Colonic mucosa (tissue), 4 donors: Measurements from ENCODE around the gene COL27A1. TPM values are rescaled to one million over a fixed set of nuclear protein-coding genes. Genes with fewer than 3 reads are reported as not detected.

Experiments
- DNase-seq: peaks from one replicate; pipeline ENCODE4 v3.0.0-alpha.2; 2020
- H3K27ac ChIP-seq: fragments of 200-600 bp; one replicate; pipeline ENCODE4 v1.8.0; 2021
- H3K27me3 ChIP-seq: fragments of 200-600 bp; one replicate; pipeline ENCODE4 v1.8.0; 2021
- H3K36me3 ChIP-seq: fragments of 200-600 bp; one replicate; pipeline ENCODE4 v1.8.0; 2021
- H3K4me1 ChIP-seq: fragments of 200-600 bp; one replicate; pipeline ENCODE4 v1.8.0; 2021; ENCODE audit warnings: mild to moderate bottlenecking
- H3K4me3 ChIP-seq: fragments of 200-600 bp; one replicate; pipeline ENCODE4 v1.8.0; 2021
- H3K9ac ChIP-seq, 2 donors: one replicate each; pipeline ENCODE4 v1.7.0; 2013; ENCODE audit warnings: control low read depth in 2 of 2, low read depth in 2 of 2, low read length in 2 of 2
- H3K9me3 ChIP-seq: fragments of 200-600 bp; one replicate; pipeline ENCODE4 v1.8.0; 2021
- intact Hi-C: fragments of 100-400 bp; cut with DNase I; formaldehyde crosslinking; loops from one replicate; pipeline ENCODE4 v1.14.1; 2022
- total RNA-seq, 2 donors: library from RNA; stranded (reverse); fragmentation: NEBNext Ultra II Directional in 1 of 2; extraction: Animal tissue kit (Norgen Biotek cat#: 25700) in 1 of 2; gene quantifications; one replicate each; pipeline ENCODE4 v1.2.1, GENCODE V29; 2021
- TF ChIP-seq, protein P1 (sequence below): fragments of 200-600 bp; IDR thresholded peaks from one replicate; pipeline ENCODE4 v1.8.0; 2022; ENCODE audit warnings: antibody characterized with exemption, mild to moderate bottlenecking
- donor health status: healthy.
- donor health status: DM: no; HTN: no; CAD: no.
- donor health status: DM: no; HTN: no; CAD: no.

Gene COL27A1
- total RNA-seq, 2 donors from 2014 or later, result 2.9 to 4.2 TPM

DNA sequence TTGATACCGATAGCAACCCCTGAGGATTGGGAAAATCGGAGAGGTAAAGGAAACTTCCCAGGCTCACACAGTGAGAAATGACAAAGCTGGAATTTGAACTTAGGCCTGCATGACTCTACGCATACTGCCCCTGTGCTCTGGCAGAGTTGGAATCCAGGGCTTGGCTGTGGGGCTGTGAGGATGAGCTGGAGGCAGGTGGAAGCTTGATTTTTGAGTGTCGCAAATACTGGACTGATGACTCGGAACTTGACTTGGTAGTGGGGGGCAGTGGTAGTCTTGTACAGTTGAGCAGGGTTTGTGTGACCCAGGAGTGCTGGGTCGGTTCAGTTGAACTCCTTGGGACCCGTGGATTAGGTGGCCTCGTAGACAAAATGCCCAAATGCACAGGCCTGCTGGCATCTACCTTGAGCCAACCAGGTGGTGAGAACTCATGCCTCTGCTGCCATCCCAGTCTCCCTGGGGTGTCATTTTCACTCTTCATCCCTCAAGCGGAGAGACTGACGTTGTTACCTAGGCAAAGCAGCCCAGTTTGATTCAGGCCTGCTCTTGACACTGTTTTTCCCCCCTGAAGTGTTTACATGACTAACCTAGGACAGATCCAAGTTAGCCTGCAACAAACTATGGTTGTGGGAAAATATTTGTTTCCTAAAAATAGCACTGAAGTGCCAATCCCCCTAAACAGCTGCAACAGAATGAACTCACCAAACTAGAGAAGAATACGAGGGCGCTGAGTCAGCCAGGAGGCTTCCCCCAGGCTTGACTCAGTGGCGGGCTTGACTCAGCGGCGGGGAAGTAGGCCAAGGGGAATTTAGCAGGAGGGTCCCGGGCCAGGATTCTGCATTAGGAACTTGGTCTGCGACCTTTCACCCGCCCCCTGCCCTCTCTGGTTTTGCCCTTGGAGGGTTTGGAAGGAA, 121.8 kb downstream of the COL27A1 start:
- H3K36me3 ChIP-seq, result no peaks in the 10 kb centered on the region
- intact Hi-C loops, result no loop called here
- no peaks in the 10 kb centered on the region for H3K9me3 ChIP-seq
- TF ChIP-seq, protein P1, sequence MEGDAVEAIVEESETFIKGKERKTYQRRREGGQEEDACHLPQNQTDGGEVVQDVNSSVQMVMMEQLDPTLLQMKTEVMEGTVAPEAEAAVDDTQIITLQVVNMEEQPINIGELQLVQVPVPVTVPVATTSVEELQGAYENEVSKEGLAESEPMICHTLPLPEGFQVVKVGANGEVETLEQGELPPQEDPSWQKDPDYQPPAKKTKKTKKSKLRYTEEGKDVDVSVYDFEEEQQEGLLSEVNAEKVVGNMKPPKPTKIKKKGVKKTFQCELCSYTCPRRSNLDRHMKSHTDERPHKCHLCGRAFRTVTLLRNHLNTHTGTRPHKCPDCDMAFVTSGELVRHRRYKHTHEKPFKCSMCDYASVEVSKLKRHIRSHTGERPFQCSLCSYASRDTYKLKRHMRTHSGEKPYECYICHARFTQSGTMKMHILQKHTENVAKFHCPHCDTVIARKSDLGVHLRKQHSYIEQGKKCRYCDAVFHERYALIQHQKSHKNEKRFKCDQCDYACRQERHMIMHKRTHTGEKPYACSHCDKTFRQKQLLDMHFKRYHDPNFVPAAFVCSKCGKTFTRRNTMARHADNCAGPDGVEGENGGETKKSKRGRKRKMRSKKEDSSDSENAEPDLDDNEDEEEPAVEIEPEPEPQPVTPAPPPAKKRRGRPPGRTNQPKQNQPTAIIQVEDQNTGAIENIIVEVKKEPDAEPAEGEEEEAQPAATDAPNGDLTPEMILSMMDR, result no peak
- H3K9ac ChIP-seq, result no peak overlapping the region
- H3K4me3 ChIP-seq, result no peak overlapping the region
- no peaks in the 10 kb centered on the region for H3K27me3 ChIP-seq
- no peak for DNase-seq
- H3K27ac ChIP-seq, result no peak overlapping the region
- H3K4me1 ChIP-seq, result no peaks in the 10 kb centered on the region

DNA sequence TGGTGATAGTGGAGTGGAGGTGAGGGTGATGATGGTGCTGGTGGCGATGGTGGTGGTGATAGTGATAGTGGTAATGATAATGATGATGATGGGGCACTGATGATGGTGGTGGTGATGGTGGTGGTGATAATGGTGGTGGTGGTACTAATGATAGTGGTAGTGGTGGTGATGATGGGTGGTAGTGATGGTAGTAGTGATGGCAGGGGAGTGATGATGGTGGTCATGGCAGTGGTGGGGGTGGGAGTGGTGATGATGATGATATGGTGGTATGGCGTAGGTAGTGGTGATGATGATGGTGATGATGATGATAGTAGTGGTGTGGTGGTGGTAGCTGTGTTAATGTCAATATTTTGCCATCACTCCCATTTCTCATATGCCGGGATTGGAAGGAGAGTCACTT, 123.0 kb downstream of the COL27A1 start:
- DNase-seq, result no peak
- Histone ChIP-seq H3K36me3 (no peaks in the 10 kb centered on the region), H3K4me3 (no peak overlapping the region), H3K9ac (no peak overlapping the region), H3K27me3 (no peaks in the 10 kb centered on the region), H3K27ac (no peak overlapping the region), H3K4me1 (no peaks in the 10 kb centered on the region), H3K9me3 (no peaks in the 10 kb centered on the region)
- intact Hi-C loops, result no loop called here
- TF ChIP-seq, protein P1, result no peak

DNA sequence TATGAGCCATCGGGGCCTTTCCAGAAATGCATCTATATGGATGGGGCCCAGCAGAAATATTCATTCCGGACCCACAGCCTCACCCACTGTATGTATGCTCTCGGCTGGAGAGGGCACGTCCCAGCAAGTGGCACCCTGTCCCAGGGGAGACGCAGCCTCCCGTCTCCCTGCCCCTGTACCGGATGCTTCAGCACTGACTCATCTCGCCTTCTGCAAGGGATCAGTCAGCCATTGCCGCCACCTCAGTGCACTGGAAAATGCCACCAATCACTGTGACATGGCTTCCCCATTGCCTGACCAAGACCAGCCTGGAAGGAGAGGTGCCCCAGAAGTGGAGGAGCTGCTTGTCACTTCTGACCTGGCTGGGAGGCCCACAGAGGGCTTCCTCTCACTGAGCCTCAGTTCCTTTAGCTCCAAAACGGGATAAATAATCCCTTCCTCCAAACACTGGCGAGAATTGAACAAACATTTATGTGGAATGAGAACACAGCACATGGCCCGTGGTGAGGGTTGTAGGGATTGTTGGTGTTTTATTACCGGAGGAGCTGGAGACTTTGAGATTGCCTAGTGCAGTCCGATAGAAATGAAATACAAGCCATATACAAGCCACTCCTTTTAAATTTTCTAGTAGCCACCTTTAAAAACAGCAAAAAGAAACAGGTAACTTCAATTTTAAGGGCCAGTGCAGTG, 123.7 kb downstream of the COL27A1 start:
- no peak overlapping the region for H3K9ac ChIP-seq
- intact Hi-C loops, result no loop called here
- H3K4me1 ChIP-seq, result no peaks in the 10 kb centered on the region
- no peak for DNase-seq
- H3K27ac ChIP-seq, result no peak overlapping the region
- no peaks in the 10 kb centered on the region for H3K27me3 ChIP-seq
- TF ChIP-seq, protein P1, result no peak
- no peak overlapping the region for H3K4me3 ChIP-seq
- no peaks in the 10 kb centered on the region for H3K36me3 ChIP-seq
- no peaks in the 10 kb centered on the region for H3K9me3 ChIP-seq

DNA sequence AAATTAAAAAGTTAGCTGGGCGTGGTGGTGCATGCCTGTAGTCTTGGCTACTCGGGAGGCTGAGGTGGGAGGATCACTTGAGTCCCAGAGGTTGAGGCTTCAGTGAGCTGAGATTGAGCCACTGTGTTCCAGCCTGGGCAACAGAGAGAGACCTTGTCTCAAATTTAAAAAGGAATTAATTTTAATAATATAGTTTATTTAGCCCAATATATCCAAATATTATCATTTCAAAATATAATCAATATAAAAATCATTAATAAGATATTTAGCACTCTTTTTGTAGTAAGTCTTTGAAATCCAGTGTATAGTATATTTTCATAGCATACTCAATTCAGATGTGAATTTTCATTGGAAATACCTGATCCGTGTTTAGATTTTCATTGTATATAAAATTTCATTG, 124.4 kb downstream of the COL27A1 start:
- no peaks in the 10 kb centered on the region for H3K4me1 ChIP-seq
- DNase-seq, result no peak
- H3K9me3 ChIP-seq, result no peaks in the 10 kb centered on the region
- no peak overlapping the region for H3K9ac ChIP-seq
- no peaks in the 10 kb centered on the region for H3K27me3 ChIP-seq
- intact Hi-C loops, result no loop called here
- H3K4me3 ChIP-seq, result no peak overlapping the region
- TF ChIP-seq, protein P1, result no peak
- H3K36me3 ChIP-seq, result no peaks in the 10 kb centered on the region
- H3K27ac ChIP-seq, result no peak overlapping the region

DNA sequence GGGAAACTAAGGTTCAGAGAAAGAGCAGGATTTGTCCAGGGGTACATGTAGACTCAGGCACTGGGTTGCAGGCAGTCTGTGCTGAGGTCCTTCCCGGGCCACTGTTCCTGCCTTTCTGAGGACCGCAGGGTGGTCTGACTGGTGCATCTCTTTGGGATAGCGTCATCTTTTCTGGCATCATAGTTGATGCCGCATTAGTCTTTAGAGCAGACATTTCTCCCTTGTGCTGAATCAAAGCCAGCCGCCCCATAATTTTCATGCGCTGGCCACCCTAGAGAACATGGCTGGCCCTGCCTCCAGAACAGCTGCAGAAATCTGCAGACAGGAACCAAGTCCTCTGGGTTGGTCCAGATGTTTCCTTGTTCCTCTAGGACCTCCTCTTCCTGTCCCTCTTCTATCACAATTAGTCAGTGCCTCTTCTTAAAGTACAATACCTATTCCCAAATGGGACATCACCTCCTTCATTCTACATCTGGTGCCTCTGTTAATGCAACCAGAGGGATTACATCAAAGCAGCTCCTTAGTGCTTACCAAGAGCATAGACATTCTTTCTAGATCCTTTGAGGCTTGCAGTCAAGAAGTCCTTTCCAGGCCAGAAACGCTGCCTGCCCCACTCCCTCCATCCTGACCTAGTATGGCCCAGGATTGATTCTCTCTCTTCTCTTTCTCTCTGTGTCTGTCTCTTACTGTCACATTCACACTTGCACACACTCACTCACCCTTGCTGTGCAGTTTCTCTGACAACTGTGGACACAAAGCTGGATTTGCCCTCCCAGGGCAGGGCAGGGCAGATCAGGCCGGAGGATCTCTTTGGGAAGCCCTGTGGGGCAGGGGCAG, 125.5 kb downstream of the COL27A1 start:
- Histone ChIP-seq H3K9me3 (no peaks in the 10 kb centered on the region), H3K27ac (no peak overlapping the region), H3K36me3 (no peaks in the 10 kb centered on the region), H3K27me3 (no peaks in the 10 kb centered on the region), H3K9ac (no peak overlapping the region), H3K4me3 (no peak overlapping the region), H3K4me1 (no peaks in the 10 kb centered on the region)
- no peak for DNase-seq
- TF ChIP-seq, protein P1, result no peak
- intact Hi-C loops, result no loop called here
